Neural progenitor cell (in vitro differentiated cells): ENCODE results near the gene ST7. TPM values are rescaled to one million over a fixed set of nuclear protein-coding genes. Genes with fewer than 3 reads are reported as not detected.

Experiments used
- DNase-seq: peaks from one replicate; pipeline ENCODE4 v3.0.0-alpha.2; 2016; ENCODE audit warnings: low spot score
- H2AFZ ChIP-seq: fragments of 200-600 bp; sonication (generic); replicated peaks from 2 replicates; pipeline ENCODE4 v1.6.1; 2016; ENCODE audit warnings: antibody characterized with exemption
- H3F3A ChIP-seq: fragments of 200-600 bp; sonication (generic); 2 replicates; pipeline ENCODE4 v1.6.1; 2016; ENCODE audit warnings: antibody characterized with exemption, low read depth
- H3K27ac ChIP-seq: fragments of 200-600 bp; sonication (generic); 2 replicates; pipeline ENCODE4 v1.5.1; 2016; ENCODE audit warnings: mild to moderate bottlenecking
- H3K27me3 ChIP-seq: fragments of 200-600 bp; sonication (generic); 2 replicates; pipeline ENCODE4 v1.6.1; 2016; ENCODE audit warnings: mild to moderate bottlenecking, moderate library complexity
- H3K36me3 ChIP-seq: fragments of 200-600 bp; sonication (generic); 2 replicates; pipeline ENCODE4 v1.5.1; 2016
- H3K4me1 ChIP-seq: fragments of 200-600 bp; sonication (generic); 2 replicates; pipeline ENCODE4 v1.6.1; 2016; ENCODE audit warnings: mixed run types
- H3K4me2 ChIP-seq: fragments of 200-600 bp; sonication (generic); 2 replicates; pipeline ENCODE4 v1.6.1; 2016
- H3K4me3 ChIP-seq: fragments of 200-600 bp; sonication (generic); 2 replicates; pipeline ENCODE4 v1.5.1; 2016
- H3K79me2 ChIP-seq: fragments of 200-600 bp; sonication (generic); 2 replicates; pipeline ENCODE4 v1.6.1; 2016; ENCODE audit warnings: low read depth
- H3K9ac ChIP-seq: fragments of 200-600 bp; sonication (generic); 2 replicates; pipeline ENCODE4 v1.6.1; 2016
- H3K9me3 ChIP-seq: fragments of 200-600 bp; sonication (generic); 2 replicates; pipeline ENCODE4 v1.5.1; 2016; ENCODE audit warnings: low read depth
- H4K20me1 ChIP-seq: fragments of 200-600 bp; sonication (generic); 2 replicates; pipeline ENCODE4 v1.6.1; 2016; ENCODE audit warnings: low read depth
- H3K27ac Mint-ChIP-seq: 3 replicates; pipeline ENCODE4 v1.8.0; 2021; ENCODE audit warnings: mixed read lengths
- H3K27me3 Mint-ChIP-seq: 2 replicates; pipeline ENCODE4 v1.8.0; 2022; ENCODE audit warnings: low read depth, mild to moderate bottlenecking, inconsistent platforms, moderate library complexity, mixed read lengths; ENCODE audit not compliant: insufficient read depth
- H3K36me3 Mint-ChIP-seq: 3 replicates; pipeline ENCODE4 v1.8.0; 2021; ENCODE audit warnings: mixed read lengths
- H3K4me1 Mint-ChIP-seq: 3 replicates; pipeline ENCODE4 v1.8.0; 2021; ENCODE audit warnings: mixed read lengths
- H3K4me3 Mint-ChIP-seq: 3 replicates; pipeline ENCODE4 v1.8.0; 2021; ENCODE audit warnings: mild to moderate bottlenecking, moderate library complexity, mixed read lengths
- H3K9me3 Mint-ChIP-seq: 3 replicates; pipeline ENCODE4 v1.8.0; 2020; ENCODE audit warnings: mixed read lengths
- EZH2 ChIP-seq: fragments of 200-600 bp; sonication (generic); IDR thresholded peaks from 2 replicates; pipeline ENCODE4 v1.6.1; 2017; ENCODE audit warnings: antibody characterized with exemption, mild to moderate bottlenecking, moderate library complexity
- EZH2phosphoT487 ChIP-seq: fragments of 200-600 bp; sonication (generic); IDR thresholded peaks from 2 replicates; pipeline ENCODE4 v1.6.1; 2017; ENCODE audit warnings: antibody characterized with exemption
- total RNA-seq: library from RNA; depleted of rRNA; stranded (reverse); fragments of >200 nt; gene quantifications from 2 replicates; pipeline ENCODE4 v1.2.3, GENCODE V29; 2015; ENCODE audit warnings: low replicate concordance
- TF ChIP-seq, protein P1 (sequence below): fragments of 200-600 bp; sonication (generic); IDR thresholded peaks from 2 replicates; pipeline ENCODE4 v1.5.1; 2017; ENCODE audit warnings: antibody characterized with exemption, mild to moderate bottlenecking

The ST7 gene
- total RNA-seq, 1 donor from 2014 or later: 5.8 TPM

DNA sequence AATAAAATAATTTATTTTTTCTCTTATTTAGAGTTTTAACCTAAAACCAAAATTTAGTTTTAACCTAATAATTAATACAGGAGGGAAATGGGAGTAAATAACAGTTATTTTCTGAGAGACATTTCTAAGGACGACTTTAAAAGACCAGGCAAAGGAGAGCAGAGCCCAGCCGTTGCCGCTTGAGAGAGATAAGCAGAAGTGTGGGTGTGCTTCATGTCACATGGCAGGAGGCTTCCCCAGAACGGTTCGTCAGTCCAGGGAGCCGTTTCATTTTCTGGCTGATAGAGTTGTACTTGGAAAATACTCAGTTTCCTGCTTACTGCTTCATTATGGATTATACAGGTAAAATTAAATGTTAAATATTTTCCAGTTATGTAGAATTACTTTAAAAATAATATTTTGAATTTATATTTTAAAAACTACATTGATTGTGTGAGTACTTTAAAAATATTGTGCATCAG lies 61.4 kb downstream of the ST7 start:
- no peaks in the 10 kb centered on the region for H3K36me3 ChIP-seq
- H3K27ac Mint-ChIP-seq: no peak overlapping the region
- H3K4me1 Mint-ChIP-seq: peaks cover 10% of the 10 kb centered on the region
- H3F3A ChIP-seq: peaks cover 12% of the 10 kb centered on the region
- H3K79me2 ChIP-seq: no peaks in the 10 kb centered on the region
- H3K36me3 Mint-ChIP-seq: no peaks in the 10 kb centered on the region
- no peak overlapping the region for H2AFZ ChIP-seq
- H3K9me3 ChIP-seq: no peaks in the 10 kb centered on the region
- no peaks in the 10 kb centered on the region for H4K20me1 ChIP-seq
- no peak overlapping the region for H3K4me2 ChIP-seq
- H3K4me1 ChIP-seq: peaks cover 5% of the 10 kb centered on the region
- H3K4me3 Mint-ChIP-seq: no peak overlapping the region
- H3K9me3 Mint-ChIP-seq: no peaks in the 10 kb centered on the region
- peak; percentile 11 for DNase-seq
- no peak overlapping the region for H3K4me3 ChIP-seq
- H3K27ac ChIP-seq: no peak overlapping the region
- TF ChIP-seq, protein P1, sequence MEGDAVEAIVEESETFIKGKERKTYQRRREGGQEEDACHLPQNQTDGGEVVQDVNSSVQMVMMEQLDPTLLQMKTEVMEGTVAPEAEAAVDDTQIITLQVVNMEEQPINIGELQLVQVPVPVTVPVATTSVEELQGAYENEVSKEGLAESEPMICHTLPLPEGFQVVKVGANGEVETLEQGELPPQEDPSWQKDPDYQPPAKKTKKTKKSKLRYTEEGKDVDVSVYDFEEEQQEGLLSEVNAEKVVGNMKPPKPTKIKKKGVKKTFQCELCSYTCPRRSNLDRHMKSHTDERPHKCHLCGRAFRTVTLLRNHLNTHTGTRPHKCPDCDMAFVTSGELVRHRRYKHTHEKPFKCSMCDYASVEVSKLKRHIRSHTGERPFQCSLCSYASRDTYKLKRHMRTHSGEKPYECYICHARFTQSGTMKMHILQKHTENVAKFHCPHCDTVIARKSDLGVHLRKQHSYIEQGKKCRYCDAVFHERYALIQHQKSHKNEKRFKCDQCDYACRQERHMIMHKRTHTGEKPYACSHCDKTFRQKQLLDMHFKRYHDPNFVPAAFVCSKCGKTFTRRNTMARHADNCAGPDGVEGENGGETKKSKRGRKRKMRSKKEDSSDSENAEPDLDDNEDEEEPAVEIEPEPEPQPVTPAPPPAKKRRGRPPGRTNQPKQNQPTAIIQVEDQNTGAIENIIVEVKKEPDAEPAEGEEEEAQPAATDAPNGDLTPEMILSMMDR: no peak
- no peak for TF ChIP-seq EZH2phosphoT487
- no peak for TF ChIP-seq EZH2
- no peaks in the 10 kb centered on the region for H3K27me3 Mint-ChIP-seq
- H3K9ac ChIP-seq: no peak overlapping the region
- H3K27me3 ChIP-seq: no peaks in the 10 kb centered on the region

GRCh38 chr7:117015258-117016184 lies 62.2 kb downstream of the ST7 start:
- Histone ChIP-seq H3K4me1 (peaks cover 11% of the 10 kb centered on the region), H3K4me2 (no peak overlapping the region), H3K9ac (no peak overlapping the region)

GRCh38 chr7:117017017-117017451 lies 63.7 kb downstream of the ST7 start:
- Histone ChIP-seq H3K27me3 (no peaks in the 10 kb centered on the region), H3K9ac (no peak overlapping the region), H2AFZ (no peak overlapping the region), H3K4me1 (peaks cover 23% of the 10 kb centered on the region), H3K79me2 (no peaks in the 10 kb centered on the region), H4K20me1 (no peaks in the 10 kb centered on the region), H3K4me2 (no peak overlapping the region), H3K27ac (no peak overlapping the region), H3K4me3 (no peak overlapping the region), H3K9me3 (no peaks in the 10 kb centered on the region), H3K36me3 (no peaks in the 10 kb centered on the region), H3F3A (peaks cover 25% of the 10 kb centered on the region)
- no peaks in the 10 kb centered on the region for H3K9me3 Mint-ChIP-seq
- H3K36me3 Mint-ChIP-seq: no peaks in the 10 kb centered on the region
- no peak overlapping the region for H3K4me3 Mint-ChIP-seq
- DNase-seq: no peak
- no peak overlapping the region for H3K27ac Mint-ChIP-seq
- TF ChIP-seq EZH2phosphoT487: no peak
- TF ChIP-seq EZH2: no peak
- TF ChIP-seq, protein P1: no peak
- H3K27me3 Mint-ChIP-seq: no peaks in the 10 kb centered on the region
- peaks cover 10% of the 10 kb centered on the region for H3K4me1 Mint-ChIP-seq

More at GRCh38 chr7:117015258-117016184, 62.2 kb downstream of the ST7 start:
- peaks cover 10% of the 10 kb centered on the region for H3K4me1 Mint-ChIP-seq
- H3K4me3 ChIP-seq: no peak overlapping the region
- H3K27me3 ChIP-seq: no peaks in the 10 kb centered on the region
- H3K27ac ChIP-seq: no peak overlapping the region
- TF ChIP-seq EZH2phosphoT487: no peak
- TF ChIP-seq, protein P1: no peak
- TF ChIP-seq EZH2: no peak
- no peaks in the 10 kb centered on the region for H3K36me3 ChIP-seq
- H3K27ac Mint-ChIP-seq: no peak overlapping the region
- no peaks in the 10 kb centered on the region for H3K9me3 ChIP-seq
- no peak overlapping the region for H3K4me3 Mint-ChIP-seq
- no peak overlapping the region for H2AFZ ChIP-seq
- H3K79me2 ChIP-seq: no peaks in the 10 kb centered on the region
- DNase-seq: no peak
- H3K36me3 Mint-ChIP-seq: no peaks in the 10 kb centered on the region
- H3K9me3 Mint-ChIP-seq: no peaks in the 10 kb centered on the region
- H4K20me1 ChIP-seq: no peaks in the 10 kb centered on the region
- H3F3A ChIP-seq: peaks cover 20% of the 10 kb centered on the region
- no peaks in the 10 kb centered on the region for H3K27me3 Mint-ChIP-seq
